ENCODE measurements around the gene ADGRG6.

ADGRG6 gene

GRCh38 chr6:142380626-142381025 is 78.8 kb downstream of the ADGRG6 start:
- TF ChIP-seq, protein P1, sequence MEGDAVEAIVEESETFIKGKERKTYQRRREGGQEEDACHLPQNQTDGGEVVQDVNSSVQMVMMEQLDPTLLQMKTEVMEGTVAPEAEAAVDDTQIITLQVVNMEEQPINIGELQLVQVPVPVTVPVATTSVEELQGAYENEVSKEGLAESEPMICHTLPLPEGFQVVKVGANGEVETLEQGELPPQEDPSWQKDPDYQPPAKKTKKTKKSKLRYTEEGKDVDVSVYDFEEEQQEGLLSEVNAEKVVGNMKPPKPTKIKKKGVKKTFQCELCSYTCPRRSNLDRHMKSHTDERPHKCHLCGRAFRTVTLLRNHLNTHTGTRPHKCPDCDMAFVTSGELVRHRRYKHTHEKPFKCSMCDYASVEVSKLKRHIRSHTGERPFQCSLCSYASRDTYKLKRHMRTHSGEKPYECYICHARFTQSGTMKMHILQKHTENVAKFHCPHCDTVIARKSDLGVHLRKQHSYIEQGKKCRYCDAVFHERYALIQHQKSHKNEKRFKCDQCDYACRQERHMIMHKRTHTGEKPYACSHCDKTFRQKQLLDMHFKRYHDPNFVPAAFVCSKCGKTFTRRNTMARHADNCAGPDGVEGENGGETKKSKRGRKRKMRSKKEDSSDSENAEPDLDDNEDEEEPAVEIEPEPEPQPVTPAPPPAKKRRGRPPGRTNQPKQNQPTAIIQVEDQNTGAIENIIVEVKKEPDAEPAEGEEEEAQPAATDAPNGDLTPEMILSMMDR (IDR thresholded peaks at IDR 0.05; ENCODE audit: insufficient read depth, missing control alignments), result no peak
- no peak for DNase-seq (ENCODE audit: insufficient read length, low spot score)
- FAIRE-seq, result no peak

GRCh38 chr6:142381181-142381580 is 79.4 kb downstream of the ADGRG6 start:
- no peak for FAIRE-seq

DNA sequence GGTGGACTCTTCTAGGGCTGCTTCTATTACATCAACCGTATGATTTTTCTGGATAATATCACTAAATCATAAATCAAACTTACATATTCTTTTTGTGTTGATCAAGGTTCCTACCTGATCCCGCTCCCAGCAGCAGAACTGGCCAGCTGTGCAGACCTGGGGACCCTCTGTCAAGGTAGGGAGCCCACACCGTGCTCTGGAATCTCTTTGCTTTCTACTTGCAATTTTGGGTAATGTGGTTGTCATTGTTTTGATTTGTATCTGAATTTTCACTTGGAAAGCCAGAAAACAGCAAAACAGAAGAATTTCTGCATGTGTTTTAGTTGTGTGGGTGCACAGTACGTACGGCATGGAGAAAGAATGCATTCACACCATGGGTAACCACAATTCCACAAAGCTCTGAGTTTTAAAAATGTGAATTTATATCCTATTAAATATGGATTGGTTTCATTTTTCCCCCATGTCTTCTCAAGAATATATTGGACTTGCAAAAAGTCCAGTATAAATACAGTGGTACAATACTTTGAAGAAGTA is 80.1 kb downstream of the ADGRG6 start:
- TF ChIP-seq, protein P1 (IDR thresholded peaks at IDR 0.05; ENCODE audit: insufficient read depth, missing control alignments), result no peak
- no peak for FAIRE-seq
- DNase-seq (ENCODE audit: insufficient read length, low spot score), result no peak

More at GRCh38 chr6:142381181-142381580, 79.4 kb downstream of the ADGRG6 start:
- no peak for DNase-seq (ENCODE audit: insufficient read length, low spot score)
- TF ChIP-seq, protein P1 (IDR thresholded peaks at IDR 0.05; ENCODE audit: insufficient read depth, missing control alignments), result no peak

GRCh38 chr6:142384519-142385254 is 82.9 kb downstream of the ADGRG6 start:
- TF ChIP-seq, protein P1 (IDR thresholded peaks at IDR 0.05; ENCODE audit: insufficient read depth, missing control alignments), result no peak
- DNase-seq (ENCODE audit: insufficient read length, low spot score) (no peak), FAIRE-seq (no peak)

DNA sequence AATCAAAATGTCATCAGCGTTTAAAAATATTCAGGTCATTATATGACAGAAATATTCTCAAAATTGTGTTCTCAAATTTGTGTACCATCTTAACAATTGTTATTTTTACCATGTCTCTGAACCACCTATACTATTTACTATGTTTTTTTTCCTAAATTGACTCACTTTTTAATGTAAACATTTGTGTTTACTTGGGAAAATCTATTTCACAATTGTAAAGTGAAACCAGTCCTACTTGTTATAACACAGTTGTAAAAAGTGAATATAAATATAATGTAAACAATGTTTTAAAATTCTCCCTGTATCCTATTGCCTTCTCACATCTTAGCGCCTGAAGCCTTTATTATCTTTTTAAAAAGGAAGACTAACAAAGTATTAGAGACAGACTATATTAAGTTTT is 83.5 kb downstream of the ADGRG6 start:
- FAIRE-seq (no peak), DNase-seq (ENCODE audit: insufficient read length, low spot score) (no peak)
- TF ChIP-seq, protein P1 (IDR thresholded peaks at IDR 0.05; ENCODE audit: insufficient read depth, missing control alignments), result no peak

DNA sequence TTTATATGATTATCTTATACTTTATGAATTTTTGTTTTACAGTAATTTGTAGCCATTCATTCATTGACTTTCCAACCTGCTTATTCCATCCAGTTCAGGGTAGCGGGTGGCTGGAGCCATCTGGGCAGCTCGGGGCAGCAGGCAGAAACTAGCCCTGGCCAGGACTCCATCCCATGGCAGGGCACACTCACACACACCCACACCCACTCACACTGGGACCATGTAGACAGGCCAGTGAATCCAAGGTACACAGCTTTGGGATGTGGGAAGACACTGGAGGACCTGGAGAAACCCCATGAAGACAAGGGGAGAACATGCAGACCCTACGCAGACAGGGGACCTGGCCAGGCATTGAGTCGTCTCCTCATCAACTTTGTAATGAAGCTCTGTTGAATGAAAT is 84.8 kb downstream of the ADGRG6 start:
- no peak for DNase-seq (ENCODE audit: insufficient read length, low spot score)
- TF ChIP-seq, protein P1 (IDR thresholded peaks at IDR 0.05; ENCODE audit: insufficient read depth, missing control alignments), result no peak
- FAIRE-seq, result no peak

Measured in D721Med (cell line).